GM12891 (cell line): ENCODE measurements around the gene CASP2.

Source experiments
- POLR2A ChIP-seq: IDR thresholded peaks from 2 replicates; pipeline ENCODE4 v1.6.1; 2011; ENCODE audit warnings: low read depth, low read length, control low read depth
- POLR2AphosphoS5 ChIP-seq: IDR thresholded peaks from 2 replicates; pipeline ENCODE4 v1.6.1; 2011; ENCODE audit warnings: low read depth, low read length, control low read depth
- TAF1 ChIP-seq: IDR thresholded peaks from 2 replicates; pipeline ENCODE4 v1.6.1; 2011; ENCODE audit warnings: low read depth, low read length, control low read depth

- no peak for TF ChIP-seq POLR2AphosphoS5
- TF ChIP-seq POLR2A: no peak
- TF ChIP-seq TAF1: no peak
These were observed 45.8 kb upstream of the CASP2 start for GRCh38 chr7:143242306-143242705.
